Stimulated activated naive B cell treated with anti-CD40 and anti-IgM and Interleukin-4, amounts not matched to agents 10 μg/mL and 1 μg/mL and 100 μg/mL, for 72 hours (primary cell): Measurements from ENCODE around the gene PRAMEF15.
"Not testable (repeated sequence)": the region's sequence is repeated elsewhere in the genome, so short reads cannot be mapped to it uniquely, and the experiment has no call there.

ENCODE experiments used
- ATAC-seq, 2 donors: fragments of 150-1000 bp; cut with Tn5 transposase; replicated peaks; 2 replicates each; pipeline ENCODE4 v1.10.0; 2021; ENCODE audit warnings: moderate library complexity in 1 of 2
- DNase-seq: peaks from one replicate; pipeline ENCODE4 v3.0.0; 2021
- H3K27ac Mint-ChIP-seq: one replicate; pipeline ENCODE4 v1.8.0; 2022; ENCODE audit warnings: mild to moderate bottlenecking, mixed read lengths
- H3K27me3 Mint-ChIP-seq, 2 donors: one replicate each; pipeline ENCODE4 v1.8.0; 2022; ENCODE audit warnings: mixed read lengths in 2 of 2
- H3K36me3 Mint-ChIP-seq, 2 donors: one replicate each; pipeline ENCODE4 v1.8.0; 2022; ENCODE audit warnings: mixed read lengths in 2 of 2, mild to moderate bottlenecking in 1 of 2
- H3K4me1 Mint-ChIP-seq, 2 donors: one replicate each; pipeline ENCODE4 v1.8.0; 2022; ENCODE audit warnings: mixed read lengths in 2 of 2, mild to moderate bottlenecking in 1 of 2
- H3K4me3 Mint-ChIP-seq, 2 donors: one replicate each; pipeline ENCODE4 v1.8.0; 2022; ENCODE audit warnings: mild to moderate bottlenecking in 2 of 2, mixed read lengths in 2 of 2, moderate library complexity in 1 of 2
- H3K9me3 Mint-ChIP-seq, 2 donors: one replicate each; pipeline ENCODE4 v1.8.0; 2022; ENCODE audit warnings: mixed read lengths in 2 of 2, mild to moderate bottlenecking in 1 of 2

Gene PRAMEF15

GRCh38 chr1:13315281-13315680 lies at the start of gene PRAMEF15:
Gene PRAMEF15 (plus strand): TSS chr1:13315581. CDS start chr1:13318408, 2,827 bp downstream.
- not testable (repeated sequence) for H3K4me1 Mint-ChIP-seq, DNase-seq, H3K9me3 Mint-ChIP-seq, H3K27ac Mint-ChIP-seq, H3K4me3 Mint-ChIP-seq, H3K36me3 Mint-ChIP-seq, ATAC-seq
- peaks cover 3 to 12% of the 10 kb centered on the region in 2 donors for H3K27me3 Mint-ChIP-seq

DNA sequence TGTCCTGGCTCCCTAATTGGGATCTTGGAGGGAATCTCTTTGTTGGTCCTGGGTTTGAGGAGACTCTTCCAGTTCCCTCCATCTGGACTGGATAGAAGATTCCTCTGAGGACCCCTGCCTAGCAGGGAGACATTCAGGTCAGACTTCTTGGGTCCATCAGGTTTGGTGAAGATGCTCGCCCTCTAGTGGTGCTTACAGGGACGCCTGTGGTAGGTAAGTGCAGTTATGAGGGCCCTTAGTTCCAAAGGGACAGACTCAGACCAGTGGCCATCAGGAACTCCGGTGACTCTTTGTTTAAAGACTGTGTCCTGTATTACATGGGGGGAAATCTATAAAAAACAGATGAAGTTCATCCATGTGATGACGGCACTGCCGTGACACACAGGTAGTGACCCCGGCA lies 38.4 kb upstream of the PRAMEF15 start:
- H3K27me3 Mint-ChIP-seq, H3K4me3 Mint-ChIP-seq, H3K27ac Mint-ChIP-seq, DNase-seq, H3K9me3 Mint-ChIP-seq, H3K4me1 Mint-ChIP-seq, H3K36me3 Mint-ChIP-seq: not testable (repeated sequence)
- ATAC-seq: peak; percentile 53 to 58

DNA sequence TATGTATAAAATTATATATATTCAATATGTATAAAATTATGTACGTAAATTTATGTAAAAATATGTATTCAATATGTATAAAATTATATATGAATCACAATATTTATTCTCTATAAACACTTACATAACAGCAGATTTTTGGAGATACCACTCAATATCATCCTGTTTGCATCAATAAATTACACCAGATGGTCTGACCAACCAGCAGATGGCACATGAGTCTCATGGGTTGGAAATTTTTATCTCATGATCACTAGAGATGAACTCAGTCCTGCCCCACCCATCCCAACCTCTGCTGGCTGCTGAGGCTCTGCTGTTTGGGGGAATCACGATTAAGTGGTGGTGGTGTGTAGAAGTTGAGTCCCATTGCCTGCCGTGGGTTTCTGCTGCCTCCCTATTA lies 35.8 kb upstream of the PRAMEF15 start:
- H3K27ac Mint-ChIP-seq, H3K4me1 Mint-ChIP-seq, H3K9me3 Mint-ChIP-seq, H3K4me3 Mint-ChIP-seq, H3K27me3 Mint-ChIP-seq, DNase-seq, ATAC-seq, H3K36me3 Mint-ChIP-seq: not testable (repeated sequence)

DNA sequence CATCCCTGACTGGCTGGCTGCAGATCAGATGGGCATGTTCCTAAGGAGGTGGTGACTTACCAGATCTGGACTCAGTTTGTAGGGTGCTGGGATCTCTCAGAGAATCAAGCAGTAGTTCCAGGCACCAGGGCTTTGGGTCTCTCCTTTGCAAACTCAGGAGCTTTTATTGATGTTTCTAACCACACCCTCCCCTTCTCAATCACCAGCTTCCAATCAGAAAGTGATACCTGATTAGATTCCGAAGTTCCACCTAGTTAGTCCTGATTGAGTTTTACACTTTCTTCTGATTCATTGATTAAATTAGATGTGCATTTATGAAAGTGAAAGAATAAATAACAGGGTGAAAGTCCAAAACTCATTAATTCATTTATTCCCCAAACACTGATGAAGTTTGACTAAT lies 30.3 kb upstream of the PRAMEF15 start, which contains the start of gene PRAMEF8:
TSS of gene PRAMEF8 (minus strand) at position 101 of the 400 bp plus-strand sequence. CDS start 1,046 bp downstream, outside the sequence.
- not testable (repeated sequence) for DNase-seq, H3K27ac Mint-ChIP-seq, ATAC-seq, H3K4me1 Mint-ChIP-seq, H3K36me3 Mint-ChIP-seq, H3K9me3 Mint-ChIP-seq, H3K4me3 Mint-ChIP-seq, H3K27me3 Mint-ChIP-seq

DNA sequence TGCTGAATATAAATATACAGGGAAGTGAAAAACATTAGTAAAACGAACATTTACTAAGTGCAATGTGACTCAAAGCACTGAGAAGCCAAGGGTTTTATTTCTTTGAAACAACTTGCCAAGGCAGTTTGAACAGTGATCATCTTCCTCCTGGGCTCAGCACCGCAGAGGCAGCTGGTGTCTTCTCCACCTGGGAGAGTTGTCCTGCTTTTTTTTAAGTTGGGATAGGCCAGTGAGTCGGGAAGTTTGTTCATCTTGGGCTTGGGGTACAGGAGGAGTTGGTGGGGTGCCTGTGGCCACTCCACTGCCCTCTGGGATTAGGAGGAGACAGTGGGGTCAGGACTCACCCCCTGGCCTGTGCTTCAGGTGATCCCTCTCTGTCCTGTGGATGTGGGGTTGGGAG lies 26.4 kb upstream of the PRAMEF15 start:
- not testable (repeated sequence) for H3K4me1 Mint-ChIP-seq, ATAC-seq, H3K27ac Mint-ChIP-seq, H3K36me3 Mint-ChIP-seq, DNase-seq, H3K4me3 Mint-ChIP-seq, H3K27me3 Mint-ChIP-seq, H3K9me3 Mint-ChIP-seq

DNA sequence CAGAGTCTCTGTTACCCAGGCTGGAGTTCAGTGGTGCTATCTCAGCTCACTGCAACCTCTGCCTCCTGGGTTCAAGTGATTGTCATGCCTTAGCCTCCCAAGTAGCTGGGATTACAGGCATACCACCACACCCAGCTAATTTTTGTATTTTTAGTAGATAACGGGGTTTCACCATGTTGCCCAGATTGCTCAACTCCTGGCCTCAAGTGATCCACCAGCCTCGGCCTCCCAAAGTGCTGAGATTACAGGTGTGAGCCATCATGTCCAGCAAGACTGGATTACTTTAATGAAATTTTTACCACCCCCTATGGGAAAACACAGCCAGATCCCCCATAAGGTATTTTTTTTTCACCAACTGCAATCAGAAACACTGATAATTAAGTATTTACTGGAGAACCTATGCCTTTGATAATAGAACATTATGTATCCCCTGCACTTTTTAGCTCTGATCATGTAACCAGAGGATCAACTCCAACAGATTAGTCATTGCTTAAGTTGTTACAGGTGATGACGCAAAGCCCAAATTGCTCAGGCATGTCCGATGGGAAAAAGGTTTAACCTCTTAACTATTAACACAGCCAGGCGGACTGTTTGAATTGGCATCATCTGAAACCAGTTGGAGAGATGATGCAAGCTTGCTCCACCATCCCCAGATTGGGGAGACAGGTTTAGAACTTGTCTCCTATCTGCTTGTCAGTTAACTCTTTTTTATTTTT lies 18.0 kb upstream of the PRAMEF15 start:
- not testable (repeated sequence) for H3K4me1 Mint-ChIP-seq, ATAC-seq, H3K27me3 Mint-ChIP-seq, H3K4me3 Mint-ChIP-seq, H3K27ac Mint-ChIP-seq, DNase-seq, H3K36me3 Mint-ChIP-seq, H3K9me3 Mint-ChIP-seq

DNA sequence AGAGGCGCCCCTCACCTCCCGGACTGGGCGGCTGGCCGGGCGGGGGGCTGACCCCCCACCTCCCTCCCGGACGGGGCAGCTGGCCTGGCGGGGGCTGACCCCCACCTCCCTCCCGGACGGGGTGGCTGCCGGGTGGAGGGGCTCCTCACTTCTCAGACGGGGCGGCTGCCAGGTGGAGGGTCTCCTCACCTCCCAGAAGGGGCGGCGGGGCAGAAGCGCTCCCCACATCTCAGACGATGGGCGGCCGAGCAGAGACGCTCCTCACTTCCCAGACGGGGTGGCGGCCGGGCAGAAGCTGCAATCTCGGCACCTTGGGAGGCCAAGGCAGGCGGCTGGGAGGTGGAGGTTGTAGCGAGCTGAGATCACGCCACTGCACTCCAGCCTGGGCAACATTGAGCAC lies 16.7 kb upstream of the PRAMEF15 start:
- H3K27ac Mint-ChIP-seq, H3K4me3 Mint-ChIP-seq, H3K27me3 Mint-ChIP-seq, H3K36me3 Mint-ChIP-seq, H3K4me1 Mint-ChIP-seq, H3K9me3 Mint-ChIP-seq, ATAC-seq, DNase-seq: not testable (repeated sequence)

DNA sequence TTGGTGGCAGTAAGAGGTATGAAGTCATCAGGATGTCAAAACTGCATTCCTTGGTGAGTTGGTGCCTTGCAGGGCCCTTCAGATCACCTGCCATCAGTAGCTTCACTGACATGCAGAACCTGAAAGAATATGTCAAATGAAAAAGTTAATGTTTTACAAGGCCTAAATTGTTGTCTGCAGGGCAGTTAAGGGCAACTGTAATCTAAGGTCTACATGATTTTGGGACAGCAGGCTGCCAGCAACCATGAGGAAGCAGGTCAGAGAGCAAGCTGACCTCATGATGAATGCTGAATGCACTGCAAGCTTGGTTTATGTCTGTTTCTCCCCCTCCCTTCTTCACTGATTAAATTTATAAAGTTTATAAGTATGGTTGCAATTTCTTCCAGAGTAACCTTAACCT lies 13.2 kb upstream of the PRAMEF15 start:
- H3K4me3 Mint-ChIP-seq, H3K27me3 Mint-ChIP-seq, ATAC-seq, H3K27ac Mint-ChIP-seq, H3K9me3 Mint-ChIP-seq, H3K4me1 Mint-ChIP-seq, H3K36me3 Mint-ChIP-seq, DNase-seq: not testable (repeated sequence)

- not testable (repeated sequence) for ATAC-seq, DNase-seq, H3K27ac Mint-ChIP-seq, H3K9me3 Mint-ChIP-seq, H3K36me3 Mint-ChIP-seq, H3K4me3 Mint-ChIP-seq, H3K27me3 Mint-ChIP-seq, H3K4me1 Mint-ChIP-seq
Observed at GRCh38 chr1:13303239-13303638, 12.1 kb upstream of the PRAMEF15 start, which contains the start of gene PRAMEF33. Gene PRAMEF33 (plus strand): TSS chr1:13303539. CDS start chr1:13305955, 2,416 bp downstream.

GRCh38 chr1:13342496-13342895 lies 27.1 kb downstream of the PRAMEF15 start:
- H3K9me3 Mint-ChIP-seq, H3K4me3 Mint-ChIP-seq, DNase-seq, H3K4me1 Mint-ChIP-seq, ATAC-seq, H3K36me3 Mint-ChIP-seq, H3K27me3 Mint-ChIP-seq, H3K27ac Mint-ChIP-seq: not testable (repeated sequence)

- not testable (repeated sequence) for H3K9me3 Mint-ChIP-seq, H3K36me3 Mint-ChIP-seq, DNase-seq, H3K4me1 Mint-ChIP-seq, H3K4me3 Mint-ChIP-seq, ATAC-seq, H3K27ac Mint-ChIP-seq, H3K27me3 Mint-ChIP-seq
Observed at GRCh38 chr1:13347034-13347433, 31.7 kb downstream of the PRAMEF15 start, which contains the start of gene PRAMEF14. Gene PRAMEF14 (minus strand): TSS chr1:13347134. CDS start chr1:13345314, 1,820 bp downstream.

- ATAC-seq, H3K27me3 Mint-ChIP-seq, H3K4me1 Mint-ChIP-seq, H3K4me3 Mint-ChIP-seq, DNase-seq, H3K27ac Mint-ChIP-seq, H3K36me3 Mint-ChIP-seq: not testable (repeated sequence)
- H3K9me3 Mint-ChIP-seq: peaks cover 5 to 10% of the 10 kb centered on the region in 2 donors
Observed at GRCh38 chr1:13353476-13353875, 38.1 kb downstream of the PRAMEF15 start.

DNA sequence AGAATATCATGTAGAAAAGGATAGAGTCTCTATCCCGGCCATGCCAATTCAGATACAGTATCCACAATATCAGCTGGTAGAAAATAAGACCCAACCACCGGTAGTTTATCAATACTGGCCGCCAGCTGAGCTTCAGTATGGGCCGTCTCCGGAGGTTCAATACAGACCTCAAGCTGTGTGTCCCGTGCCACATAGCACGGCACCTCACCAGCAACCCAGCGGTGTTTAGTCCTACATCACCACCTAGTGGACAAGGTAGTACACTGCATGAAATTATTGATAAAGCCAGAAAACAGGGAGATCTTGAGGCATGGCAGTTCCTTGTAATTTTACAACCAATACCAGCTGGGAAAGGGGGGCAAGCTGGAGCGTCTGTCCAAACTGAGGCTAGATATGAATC lies 39.1 kb downstream of the PRAMEF15 start:
- H3K9me3 Mint-ChIP-seq, H3K36me3 Mint-ChIP-seq, H3K27me3 Mint-ChIP-seq, H3K4me1 Mint-ChIP-seq, ATAC-seq, DNase-seq, H3K4me3 Mint-ChIP-seq, H3K27ac Mint-ChIP-seq: not testable (repeated sequence)

DNA sequence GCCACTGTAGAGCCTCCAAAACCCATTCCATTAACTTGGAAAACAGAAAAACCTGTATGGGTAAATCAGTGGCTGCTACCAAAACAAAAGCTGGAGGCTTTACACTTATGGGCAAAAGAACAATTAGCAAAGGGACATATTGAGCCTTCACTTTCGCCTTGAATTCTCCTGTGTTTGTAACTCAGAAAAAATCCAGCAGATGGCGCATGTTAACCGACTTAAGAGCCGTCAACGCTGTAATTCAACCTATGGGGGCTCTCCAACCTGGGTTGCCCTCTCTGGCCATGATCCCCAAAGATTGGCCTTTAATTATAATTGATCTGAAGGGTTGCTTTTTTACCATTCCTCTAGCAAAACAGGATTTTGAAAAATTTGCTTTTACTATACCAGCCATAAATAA lies 41.4 kb downstream of the PRAMEF15 start:
- DNase-seq: peak; percentile 27
- H3K27me3 Mint-ChIP-seq, H3K9me3 Mint-ChIP-seq, H3K27ac Mint-ChIP-seq, H3K4me1 Mint-ChIP-seq, H3K4me3 Mint-ChIP-seq, H3K36me3 Mint-ChIP-seq: not testable (repeated sequence)
- peak in 1 of 2 donors; percentile 36 for ATAC-seq

DNA sequence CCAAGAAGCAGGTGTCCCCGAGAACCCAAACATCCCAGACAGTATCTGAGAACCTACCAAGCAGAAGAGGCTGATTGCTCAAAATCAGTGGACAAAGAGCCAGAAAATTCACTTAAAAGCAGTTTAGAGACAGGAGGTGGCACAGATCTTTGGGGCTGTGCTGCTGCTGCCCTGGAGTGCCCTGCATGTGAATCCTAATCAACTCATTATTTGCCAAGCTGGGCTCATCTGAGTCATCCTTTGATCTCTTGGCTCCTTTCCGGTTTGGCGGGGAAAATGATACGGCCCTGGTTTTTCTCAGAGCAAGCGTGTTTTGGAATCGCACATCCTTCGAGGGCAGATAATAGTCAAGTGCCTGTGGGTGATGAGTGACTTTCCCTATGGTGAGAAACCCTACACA lies 47.0 kb downstream of the PRAMEF15 start:
- not testable (repeated sequence) for H3K4me1 Mint-ChIP-seq, H3K36me3 Mint-ChIP-seq, DNase-seq, H3K27me3 Mint-ChIP-seq, ATAC-seq, H3K9me3 Mint-ChIP-seq, H3K4me3 Mint-ChIP-seq, H3K27ac Mint-ChIP-seq
